SJCRH30 (cell line): ENCODE measurements around the gene NREP. TPM values are rescaled to one million over a fixed set of nuclear protein-coding genes. Genes with fewer than 3 reads are reported as not detected.
A peak's percentile ranks its signal among the peaks of the same experiment; 100 is the strongest.

ENCODE experiments used
- DNase-seq, 2 experiments: peaks; one replicate each; pipeline ENCODE4 v3.0.0-alpha.2; 2015 to 2020
- H3K27ac ChIP-seq: fragments of 250-450 bp; sonication (Bioruptor Pico); 2 replicates; pipeline ENCODE4 v1.5.1; 2020; ENCODE audit warnings: mild to moderate bottlenecking, moderate library complexity
- H3K27me3 ChIP-seq: fragments of 250-450 bp; sonication (Bioruptor Pico); 2 replicates; pipeline ENCODE4 v1.5.1; 2020; ENCODE audit warnings: mild to moderate bottlenecking, moderate library complexity
- H3K36me3 ChIP-seq: fragments of 250-450 bp; sonication (Bioruptor Pico); 2 replicates; pipeline ENCODE4 v1.5.1; 2020; ENCODE audit warnings: mild to moderate bottlenecking, moderate library complexity
- H3K4me1 ChIP-seq: fragments of 250-450 bp; sonication (Bioruptor Pico); 2 replicates; pipeline ENCODE4 v1.5.1; 2020; ENCODE audit warnings: mild to moderate bottlenecking, moderate library complexity
- H3K4me3 ChIP-seq: fragments of 250-450 bp; sonication (Bioruptor Pico); 2 replicates; pipeline ENCODE4 v1.5.1; 2020; ENCODE audit warnings: mild to moderate bottlenecking, moderate library complexity
- H3K9me3 ChIP-seq: fragments of 250-450 bp; sonication (Bioruptor Pico); replicated peaks from 2 replicates; pipeline ENCODE4 v1.5.1; 2020; ENCODE audit warnings: mild to moderate bottlenecking, moderate library complexity
- total RNA-seq: library from RNA; depleted of rRNA; stranded (reverse); fragments of >200 nt; shearing (Covaris generic); gene quantifications from 2 replicates; pipeline ENCODE4 v1.2.3, GENCODE V29; 2014

Gene NREP
- total RNA-seq, 1 experiment from 2014 or later, result 101 TPM

GRCh38 chr5:111776913-111777781 lies 20.2 kb upstream of the NREP start:
- no peaks in the 10 kb centered on the region for H3K36me3 ChIP-seq
- H3K27ac ChIP-seq, result no peak overlapping the region
- H3K4me1 ChIP-seq, result peaks cover 6% of the 10 kb centered on the region; the same call in 1 of the 2 replicates
- H3K9me3 ChIP-seq, result no peaks in the 10 kb centered on the region
- DNase-seq, result no peak
- H3K27me3 ChIP-seq, result no peaks in the 10 kb centered on the region
- H3K4me3 ChIP-seq, result no peak overlapping the region

- Histone ChIP-seq H3K36me3 (no peaks in the 10 kb centered on the region), H3K27me3 (no peaks in the 10 kb centered on the region), H3K9me3 (no peaks in the 10 kb centered on the region), H3K4me1 (peaks cover 6% of the 10 kb centered on the region; the same call in 1 of the 2 replicates), H3K27ac (no peak overlapping the region), H3K4me3 (no peak overlapping the region)
- DNase-seq, result no peak
Observed at GRCh38 chr5:111775224-111775623, 18.2 kb upstream of the NREP start.

GRCh38 chr5:111774525-111774924 lies 17.5 kb upstream of the NREP start:
- H3K27ac ChIP-seq, result no peak overlapping the region
- H3K9me3 ChIP-seq, result no peaks in the 10 kb centered on the region
- no peaks in the 10 kb centered on the region for H3K36me3 ChIP-seq
- peak; percentile 6 to 37 for DNase-seq
- no peak overlapping the region for H3K4me3 ChIP-seq
- peaks cover 6% of the 10 kb centered on the region; the same call in 1 of the 2 replicates for H3K4me1 ChIP-seq
- no peaks in the 10 kb centered on the region for H3K27me3 ChIP-seq

- Histone ChIP-seq H3K27me3 (no peaks in the 10 kb centered on the region), H3K9me3 (no peaks in the 10 kb centered on the region), H3K4me1 (peaks cover 6% of the 10 kb centered on the region; the same call in 1 of the 2 replicates), H3K27ac (no peak overlapping the region), H3K4me3 (no peak overlapping the region), H3K36me3 (no peaks in the 10 kb centered on the region)
- DNase-seq, result peak in 1 of 2 experiments; percentile 7
Observed at GRCh38 chr5:111772456-111773122, 15.6 kb upstream of the NREP start.

GRCh38 chr5:111769541-111769940 lies 12.5 kb upstream of the NREP start:
- H3K27me3 ChIP-seq, result no peaks in the 10 kb centered on the region
- H3K9me3 ChIP-seq, result no peaks in the 10 kb centered on the region

GRCh38 chr5:111765613-111766571 lies 8.9 kb upstream of the NREP start:
- no peaks in the 10 kb centered on the region for H3K9me3 ChIP-seq
- no peaks in the 10 kb centered on the region for H3K36me3 ChIP-seq
- H3K4me3 ChIP-seq, result no peak overlapping the region
- H3K27ac ChIP-seq, result no peak overlapping the region
- DNase-seq, result no peak
- H3K27me3 ChIP-seq, result no peaks in the 10 kb centered on the region
- H3K4me1 ChIP-seq, result peaks cover 6% of the 10 kb centered on the region; the same call in 1 of the 2 replicates

More at GRCh38 chr5:111769541-111769940, 12.5 kb upstream of the NREP start:
- DNase-seq, result no peak
- Histone ChIP-seq H3K4me1 (peaks cover 3% of the 10 kb centered on the region; the same call in 1 of the 2 replicates), H3K4me3 (no peak overlapping the region), H3K36me3 (no peaks in the 10 kb centered on the region), H3K27ac (no peak overlapping the region)

- DNase-seq, result no peak
- no peaks in the 10 kb centered on the region for H3K27me3 ChIP-seq
Observed at GRCh38 chr5:111764019-111764418, 7.0 kb upstream of the NREP start.

GRCh38 chr5:111762895-111763294 lies 5.9 kb upstream of the NREP start:
- DNase-seq, result peak; percentile 43 to 79
- peak overlapping the region; percentile 43 for H3K27ac ChIP-seq

More at GRCh38 chr5:111764019-111764418, 7.0 kb upstream of the NREP start:
- H3K27ac ChIP-seq, result no peak overlapping the region
- no peaks in the 10 kb centered on the region for H3K9me3 ChIP-seq
- H3K36me3 ChIP-seq, result no peaks in the 10 kb centered on the region
- H3K4me3 ChIP-seq, result no peak overlapping the region
- H3K4me1 ChIP-seq, result peaks cover 6% of the 10 kb centered on the region; the same call in 1 of the 2 replicates

GRCh38 chr5:111758284-111758628 lies 1.3 kb upstream of the NREP start:
- H3K36me3 ChIP-seq, result no peaks in the 10 kb centered on the region
- peak overlapping the region; percentile 96 for H3K27ac ChIP-seq
- no peak for DNase-seq
- H3K27me3 ChIP-seq, result no peaks in the 10 kb centered on the region
- no peaks in the 10 kb centered on the region for H3K9me3 ChIP-seq
- H3K4me1 ChIP-seq, result peaks cover 15% of the 10 kb centered on the region
- H3K4me3 ChIP-seq, result peak overlapping the region; percentile 70

More at GRCh38 chr5:111762895-111763294, 5.9 kb upstream of the NREP start:
- Histone ChIP-seq H3K27me3 (no peaks in the 10 kb centered on the region), H3K9me3 (no peaks in the 10 kb centered on the region), H3K4me3 (peak overlapping the region; percentile 51), H3K4me1 (peaks cover 11% of the 10 kb centered on the region), H3K36me3 (no peaks in the 10 kb centered on the region)

- Histone ChIP-seq H3K4me1 (peaks cover 12% of the 10 kb centered on the region), H3K36me3 (no peaks in the 10 kb centered on the region), H3K27me3 (no peaks in the 10 kb centered on the region), H3K9me3 (no peaks in the 10 kb centered on the region), H3K27ac (peak overlapping the region; percentile 96), H3K4me3 (peak overlapping the region; percentile 70)
- DNase-seq, result peak; percentile 92 to 96
Observed at GRCh38 chr5:111757355-111758283, 625 bp upstream of the NREP start.

GRCh38 chr5:111755942-111756381 lies 1.0 kb downstream of the NREP start:
- no peaks in the 10 kb centered on the region for H3K27me3 ChIP-seq
- peak overlapping the region; percentile 70 for H3K4me3 ChIP-seq
- H3K36me3 ChIP-seq, result peaks cover 6% of the 10 kb centered on the region; the same call in 1 of the 2 replicates
- no peaks in the 10 kb centered on the region for H3K9me3 ChIP-seq
- peaks cover 12% of the 10 kb centered on the region for H3K4me1 ChIP-seq
- H3K27ac ChIP-seq, result no peak overlapping the region; the same call in 1 of the 2 replicates
- no peak for DNase-seq

- no peaks in the 10 kb centered on the region for H3K9me3 ChIP-seq
- H3K27ac ChIP-seq, result no peak overlapping the region
- H3K27me3 ChIP-seq, result no peaks in the 10 kb centered on the region
- DNase-seq, result no peak
- peak overlapping the region; percentile 70 for H3K4me3 ChIP-seq
- peaks cover 12% of the 10 kb centered on the region for H3K4me1 ChIP-seq
- H3K36me3 ChIP-seq, result peaks cover 6% of the 10 kb centered on the region; the same call in 1 of the 2 replicates
Observed at GRCh38 chr5:111755345-111755941, 1.6 kb downstream of the NREP start.
